Tibial artery (tissue), 4 donors: ENCODE data around the gene UBE2U.

Source experiments
- DNase-seq, 2 donors: peaks; one replicate each; pipeline ENCODE4 v3.0.0-alpha.2; 2019
- H3K27ac ChIP-seq, 2 donors: fragments of 200-600 bp; sonication (generic) in 1 of 2; 1 replicate in 1 of 2; 2 replicates in 1 of 2; pipeline ENCODE4 v1.5.1; 2018 to 2019; ENCODE audit warnings: mild to moderate bottlenecking in 1 of 2
- H3K27me3 ChIP-seq, 2 donors: fragments of 200-600 bp; sonication (generic) in 1 of 2; one replicate each; pipeline versions ENCODE4 v1.5.1 to v1.6.0; 2016 to 2019
- H3K36me3 ChIP-seq, 3 donors: fragments of 200-600 bp; sonication (generic) in 2 of 3; one replicate each; pipeline ENCODE4 v1.5.1; 2016 to 2019; ENCODE audit warnings: mild to moderate bottlenecking in 2 of 3
- H3K4me1 ChIP-seq, 4 donors: fragments of 200-600 bp; sonication (generic) in 2 of 4; 1 replicate in 3 of 4; 2 replicates in 1 of 4; pipeline ENCODE4 v1.5.1; 2016 to 2019
- H3K4me3 ChIP-seq, 2 donors: fragments of 200-600 bp; sonication (generic) in 1 of 2; 1 replicate in 1 of 2; 2 replicates in 1 of 2; pipeline ENCODE4 v1.5.1; 2018 to 2019; ENCODE audit warnings: mild to moderate bottlenecking in 2 of 2
- H3K9me3 ChIP-seq, 3 donors: fragments of 200-600 bp; sonication (generic) in 1 of 3; one replicate each; pipeline ENCODE4 v1.5.1; 2016 to 2019
- CTCF ChIP-seq, 2 experiments: fragments of 200-600 bp in 1 of 2; fragments of 450-650 bp in 1 of 2; IDR thresholded peaks; one replicate each; pipeline ENCODE4 v1.5.1; 2017 to 2019; ENCODE audit warnings: antibody characterized with exemption in 2 of 2, mild to moderate bottlenecking in 1 of 2, moderate library complexity in 1 of 2
- intact Hi-C: fragments of 100-400 bp; cut with DNase I; formaldehyde crosslinking; loops from one replicate; pipeline ENCODE4 v1.15.0; 2023; ENCODE audit warnings: low total_unique reads

The UBE2U gene

GRCh38 chr1:64229307-64229706, 25.9 kb downstream of the UBE2U start:
- Histone ChIP-seq H3K36me3 (no peaks in the 10 kb centered on the region), H3K4me1 (no peaks in the 10 kb centered on the region), H3K27me3 (no peaks in the 10 kb centered on the region), H3K4me3 (no peak overlapping the region), H3K27ac (no peak overlapping the region), H3K9me3 (no peaks in the 10 kb centered on the region)
- DNase-seq: no peak
- intact Hi-C loops: no loop called here
- no peak for TF ChIP-seq CTCF (IDR thresholded peaks at IDR 0.05)

- intact Hi-C loops: loop anchor here (5.0 kb wide), 1 partner anchor 554 kb away; no protein-coding TSS in a partner anchor
These were observed 27.7 kb downstream of the UBE2U start for GRCh38 chr1:64231153-64231552.

GRCh38 chr1:64231654-64232053, 28.2 kb downstream of the UBE2U start:
- Histone ChIP-seq H3K9me3 (no peaks in the 10 kb centered on the region), H3K4me3 (no peak overlapping the region), H3K27ac (no peak overlapping the region), H3K36me3 (no peaks in the 10 kb centered on the region), H3K27me3 (no peaks in the 10 kb centered on the region), H3K4me1 (no peaks in the 10 kb centered on the region)
- intact Hi-C loops: loop anchor here (5.0 kb wide), 1 partner anchor 554 kb away; no protein-coding TSS in a partner anchor
- TF ChIP-seq CTCF (IDR thresholded peaks at IDR 0.05): no peak
- DNase-seq: no peak

More at GRCh38 chr1:64231153-64231552, 27.7 kb downstream of the UBE2U start:
- Histone ChIP-seq H3K4me3 (no peak overlapping the region), H3K4me1 (no peaks in the 10 kb centered on the region), H3K27ac (no peak overlapping the region), H3K27me3 (no peaks in the 10 kb centered on the region), H3K9me3 (no peaks in the 10 kb centered on the region), H3K36me3 (no peaks in the 10 kb centered on the region)
- no peak for DNase-seq
- TF ChIP-seq CTCF (IDR thresholded peaks at IDR 0.05): no peak

GRCh38 chr1:64234714-64235113, 31.3 kb downstream of the UBE2U start:
- intact Hi-C loops: loop anchor here (5.0 kb wide), 1 partner anchor 557 kb away; no protein-coding TSS in a partner anchor
- Histone ChIP-seq H3K27me3 (no peaks in the 10 kb centered on the region), H3K4me1 (no peaks in the 10 kb centered on the region), H3K4me3 (no peak overlapping the region), H3K36me3 (no peaks in the 10 kb centered on the region), H3K27ac (no peak overlapping the region), H3K9me3 (no peaks in the 10 kb centered on the region)
- no peak for TF ChIP-seq CTCF (IDR thresholded peaks at IDR 0.05)
- no peak for DNase-seq

- intact Hi-C loops: no loop called here
- H3K27ac ChIP-seq: no peak overlapping the region
- no peaks in the 10 kb centered on the region for H3K4me1 ChIP-seq
- H3K27me3 ChIP-seq: no peaks in the 10 kb centered on the region
- no peak for DNase-seq
- H3K36me3 ChIP-seq: no peaks in the 10 kb centered on the region
- no peak overlapping the region for H3K4me3 ChIP-seq
- H3K9me3 ChIP-seq: no peaks in the 10 kb centered on the region
- no peak for TF ChIP-seq CTCF (IDR thresholded peaks at IDR 0.05)
These were observed 31.8 kb downstream of the UBE2U start for GRCh38 chr1:64235181-64235580.

- H3K27ac ChIP-seq: no peak overlapping the region
- no peaks in the 10 kb centered on the region for H3K36me3 ChIP-seq
- DNase-seq: no peak
- intact Hi-C loops: no loop called here
- TF ChIP-seq CTCF (IDR thresholded peaks at IDR 0.05): no peak
- H3K27me3 ChIP-seq: no peaks in the 10 kb centered on the region
- no peaks in the 10 kb centered on the region for H3K9me3 ChIP-seq
- H3K4me3 ChIP-seq: no peak overlapping the region
- no peaks in the 10 kb centered on the region for H3K4me1 ChIP-seq
These were observed 32.5 kb downstream of the UBE2U start for GRCh38 chr1:64235910-64236309.
